SHP77 treated with DMSO at 0.1 percent for 48 hours (cell line): ENCODE measurements around the gene CEMIP.

ENCODE experiments used
- DNase-seq: peaks from one replicate; lab custom pipeline; 2025; lab: John Stamatoyannopoulos, UW

CEMIP gene

DNA sequence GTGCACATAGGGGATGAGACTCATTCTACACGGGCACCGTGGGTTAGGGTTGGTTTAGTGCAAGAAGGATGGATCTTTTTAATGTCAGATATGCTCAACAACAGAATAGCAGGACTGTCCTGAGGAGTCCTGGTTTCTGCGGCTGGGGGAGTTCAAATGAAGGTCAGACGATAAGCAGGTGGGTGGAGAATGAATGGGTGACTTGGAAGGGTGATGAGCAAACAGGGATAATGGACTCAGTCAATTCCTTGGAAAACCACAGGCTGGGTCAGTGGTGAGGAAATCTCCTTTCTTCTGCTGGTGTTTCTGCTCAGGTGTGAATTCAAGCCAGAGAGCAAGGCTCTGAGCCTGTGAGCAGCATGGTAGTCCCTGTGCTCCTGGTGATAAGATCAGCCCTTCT is 150.5 kb downstream of the CEMIP start:
- no peak for DNase-seq

DNA sequence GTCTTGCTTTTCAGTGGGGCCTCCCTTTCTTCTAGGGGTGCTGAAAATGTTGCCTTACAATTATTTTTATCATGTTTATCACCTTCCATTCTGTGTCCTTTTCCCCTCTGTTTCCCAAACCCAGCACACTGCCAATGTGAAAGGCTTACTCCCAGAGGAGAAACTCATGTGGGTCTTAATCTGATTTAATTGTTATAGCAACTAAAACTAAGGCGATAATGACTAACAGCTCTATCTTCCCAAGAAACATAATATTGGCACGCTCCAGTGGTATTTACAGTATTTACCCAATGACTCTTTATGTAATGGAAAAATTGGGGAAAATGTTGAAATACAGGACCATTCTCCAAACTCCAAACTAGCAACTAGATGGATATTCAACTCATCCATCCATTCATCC is 152.0 kb downstream of the CEMIP start:
- DNase-seq = no peak

DNA sequence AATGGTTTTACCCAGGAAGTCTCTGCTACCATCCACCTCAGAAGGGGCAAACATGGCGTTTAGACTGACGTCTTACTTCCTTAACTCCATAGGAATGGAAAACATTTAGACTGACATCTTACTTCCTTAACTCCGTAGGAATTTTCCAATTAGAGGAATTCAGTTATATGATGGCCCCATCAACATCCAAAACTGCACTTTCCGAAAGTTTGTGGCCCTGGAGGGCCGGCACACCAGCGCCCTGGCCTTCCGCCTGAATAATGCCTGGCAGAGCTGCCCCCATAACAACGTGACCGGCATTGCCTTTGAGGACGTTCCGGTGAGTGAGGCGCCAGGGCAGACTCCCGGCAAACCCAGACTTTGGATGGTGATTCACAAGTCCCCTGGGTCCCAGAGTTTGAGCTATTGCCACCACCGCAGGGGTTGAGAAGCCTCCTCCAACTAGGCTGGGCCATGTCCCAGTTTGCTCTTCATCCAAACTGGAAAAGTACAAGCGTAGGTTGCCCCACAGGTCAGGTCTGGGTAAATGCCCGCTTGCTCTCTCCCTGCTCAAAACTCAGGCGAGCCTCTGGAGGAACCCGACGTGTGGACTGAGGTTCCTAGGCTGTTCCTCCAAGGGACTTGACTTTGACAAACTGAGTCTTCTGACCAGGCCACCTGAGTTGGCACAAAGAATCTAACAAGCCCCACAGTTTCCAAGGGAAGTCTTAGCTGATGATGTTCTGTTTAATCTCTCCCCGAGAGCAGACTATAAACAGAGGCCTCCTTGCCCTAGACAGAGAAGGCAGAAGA is 152.7 kb downstream of the CEMIP start:
- no peak for DNase-seq

DNA sequence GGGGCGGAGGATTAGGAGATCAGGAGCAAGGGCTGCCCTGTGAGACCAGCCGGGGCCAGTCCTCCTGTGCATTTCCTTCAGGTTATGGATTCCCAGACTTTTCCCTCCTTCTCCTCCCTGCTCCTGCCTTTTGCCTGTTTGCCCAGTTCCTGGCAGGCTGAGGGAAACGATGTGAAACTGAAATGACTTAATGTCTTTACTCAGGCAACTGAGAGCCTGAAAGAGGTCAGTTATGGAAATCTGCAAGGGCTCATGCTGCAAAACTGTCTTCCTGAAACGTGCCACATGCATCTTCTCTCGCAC is 153.3 kb downstream of the CEMIP start:
- no peak for DNase-seq

DNA sequence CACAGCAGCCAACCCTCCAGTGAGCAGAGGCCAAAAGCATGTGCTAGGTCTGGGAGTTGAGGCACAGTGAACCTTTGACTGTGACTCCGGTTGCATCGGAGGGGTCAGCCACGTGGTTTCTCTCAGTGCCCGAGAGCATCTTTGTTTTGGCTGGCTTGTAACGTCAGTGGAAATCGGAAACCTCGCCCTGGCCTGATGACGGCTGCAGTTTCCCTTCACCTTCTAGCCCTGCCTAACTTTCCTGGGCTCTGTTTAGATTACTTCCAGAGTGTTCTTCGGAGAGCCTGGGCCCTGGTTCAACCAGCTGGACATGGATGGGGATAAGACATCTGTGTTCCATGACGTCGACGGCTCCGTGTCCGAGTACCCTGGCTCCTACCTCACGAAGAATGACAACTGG is 153.8 kb downstream of the CEMIP start:
- no peak for DNase-seq

DNA sequence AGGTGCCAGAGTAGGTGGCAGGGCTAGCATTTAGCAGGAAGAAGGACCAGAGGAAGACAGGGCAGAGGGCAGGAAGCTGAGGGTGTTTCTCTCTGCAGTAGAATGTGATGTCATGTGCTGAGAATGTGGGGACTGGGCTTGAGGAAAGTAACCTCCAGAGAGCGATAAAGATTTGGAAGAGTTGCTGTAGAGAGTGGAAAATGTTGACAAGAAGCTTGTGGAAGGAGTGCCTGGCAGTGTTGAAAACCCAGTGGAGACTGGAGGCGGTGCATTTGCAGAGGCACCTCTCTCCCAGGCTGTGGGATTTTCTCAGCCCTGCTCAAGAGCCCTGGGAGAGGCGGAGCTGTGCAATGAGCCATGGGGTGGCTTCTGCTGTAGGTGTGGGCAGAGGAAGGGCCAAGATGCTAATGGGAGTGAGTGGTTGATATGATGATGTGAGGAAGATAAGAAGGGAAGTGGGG is 155.6 kb downstream of the CEMIP start:
- no peak for DNase-seq

DNA sequence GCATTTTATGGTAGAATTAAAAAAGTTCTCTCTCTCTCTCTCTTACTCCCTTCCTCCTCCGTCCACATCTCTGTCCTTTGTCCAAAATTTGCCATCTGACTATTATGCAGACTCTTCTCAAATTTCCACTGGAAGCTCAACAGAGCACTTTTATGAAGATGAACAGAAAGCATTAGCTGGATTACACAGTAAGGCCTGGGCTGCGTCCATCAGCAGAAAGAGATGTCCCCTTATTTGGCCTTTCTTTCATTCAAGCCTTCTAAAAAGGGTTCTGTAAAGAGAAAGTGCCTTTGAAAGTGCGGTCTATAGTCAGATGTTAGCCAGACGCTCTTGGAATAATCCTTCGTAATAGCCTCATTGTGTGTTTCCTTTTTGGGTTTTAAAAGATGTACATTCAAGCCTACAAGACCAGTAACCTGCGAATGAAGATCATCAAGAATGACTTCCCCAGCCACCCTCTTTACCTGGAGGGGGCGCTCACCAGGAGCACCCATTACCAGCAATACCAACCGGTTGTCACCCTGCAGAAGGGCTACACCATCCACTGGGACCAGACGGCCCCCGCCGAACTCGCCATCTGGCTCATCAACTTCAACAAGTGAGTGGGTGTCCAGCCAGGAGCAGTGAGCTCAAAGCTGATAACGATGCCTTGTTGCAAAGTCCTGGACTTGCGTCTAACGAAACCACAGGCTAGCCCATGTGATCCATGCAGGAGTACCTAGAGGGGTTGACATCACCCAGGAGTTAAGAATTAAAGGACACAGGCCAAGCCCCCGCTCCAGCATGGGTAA is 157.3 kb downstream of the CEMIP start:
- DNase-seq = no peak

DNA sequence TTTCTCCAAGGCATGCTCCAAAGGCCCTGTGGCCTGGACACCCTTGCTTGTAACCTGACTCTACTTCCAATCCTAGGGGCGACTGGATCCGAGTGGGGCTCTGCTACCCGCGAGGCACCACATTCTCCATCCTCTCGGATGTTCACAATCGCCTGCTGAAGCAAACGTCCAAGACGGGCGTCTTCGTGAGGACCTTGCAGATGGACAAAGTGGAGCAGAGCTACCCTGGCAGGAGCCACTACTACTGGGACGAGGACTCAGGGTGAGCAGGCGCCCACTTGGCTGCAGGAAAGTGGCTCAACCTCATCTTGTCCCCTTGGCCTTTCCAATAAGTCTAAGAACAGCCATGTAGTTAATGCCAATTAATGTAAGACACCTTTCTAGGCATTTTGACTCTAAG is 158.5 kb downstream of the CEMIP start:
- DNase-seq = no peak

DNA sequence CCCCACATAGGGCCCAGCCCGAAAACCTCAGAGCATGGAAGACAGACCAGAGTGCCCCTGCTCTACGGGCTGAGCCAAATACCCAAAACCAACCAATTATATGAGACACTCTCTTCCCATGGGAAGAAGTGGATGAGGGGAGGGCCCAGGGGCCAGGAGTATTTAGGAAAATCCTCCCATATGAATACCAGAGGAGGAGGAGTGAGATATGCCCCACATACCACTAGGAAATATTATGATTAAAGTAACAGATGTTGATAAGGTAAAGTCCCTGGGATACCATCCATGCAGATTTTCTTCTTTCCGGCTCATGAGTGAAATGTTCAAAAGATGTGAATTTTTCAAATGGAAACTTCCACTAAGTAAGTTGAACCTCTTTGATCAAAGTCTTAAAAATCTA is 160.0 kb downstream of the CEMIP start:
- no peak for DNase-seq

DNA sequence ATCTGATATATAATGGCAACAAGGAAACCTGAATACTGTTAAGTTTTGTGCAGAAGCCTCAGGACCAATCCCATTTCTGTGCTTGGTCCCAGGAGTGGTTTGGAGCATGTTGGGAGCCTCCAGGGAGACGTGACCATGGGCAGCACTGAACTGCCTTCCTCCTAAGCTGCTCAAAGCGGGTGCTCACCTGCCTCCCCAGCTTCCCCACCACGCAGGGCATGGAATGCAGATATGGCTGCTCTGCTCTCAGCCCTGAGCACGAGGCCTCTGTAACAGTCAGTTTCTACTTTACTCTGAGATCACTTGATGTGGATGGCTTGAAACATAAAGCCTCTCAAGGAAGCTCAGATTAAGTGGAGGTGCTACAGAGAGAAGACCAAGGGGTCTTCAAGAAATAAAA is 161.2 kb downstream of the CEMIP start:
- DNase-seq = no peak

DNA sequence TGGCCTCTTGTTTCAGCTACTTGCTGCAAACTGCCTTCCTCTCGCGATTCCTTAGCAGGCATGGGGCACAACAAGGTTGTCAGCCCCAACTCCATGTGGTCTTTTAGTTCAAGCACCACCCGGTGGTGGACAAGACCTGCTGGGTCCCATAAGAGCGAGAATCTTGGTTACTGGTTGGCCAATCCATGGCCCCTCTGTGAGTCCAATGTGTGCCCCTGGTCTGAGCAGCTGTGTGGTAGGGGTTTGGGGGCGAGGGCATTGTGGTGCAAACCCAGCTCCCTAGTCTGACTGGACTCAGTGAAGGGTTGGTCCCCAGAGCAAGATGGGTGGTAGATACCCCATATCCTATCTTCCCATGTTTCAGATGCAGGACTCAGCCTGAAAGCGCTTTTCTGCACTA is 161.7 kb downstream of the CEMIP start:
- DNase-seq = no peak

DNA sequence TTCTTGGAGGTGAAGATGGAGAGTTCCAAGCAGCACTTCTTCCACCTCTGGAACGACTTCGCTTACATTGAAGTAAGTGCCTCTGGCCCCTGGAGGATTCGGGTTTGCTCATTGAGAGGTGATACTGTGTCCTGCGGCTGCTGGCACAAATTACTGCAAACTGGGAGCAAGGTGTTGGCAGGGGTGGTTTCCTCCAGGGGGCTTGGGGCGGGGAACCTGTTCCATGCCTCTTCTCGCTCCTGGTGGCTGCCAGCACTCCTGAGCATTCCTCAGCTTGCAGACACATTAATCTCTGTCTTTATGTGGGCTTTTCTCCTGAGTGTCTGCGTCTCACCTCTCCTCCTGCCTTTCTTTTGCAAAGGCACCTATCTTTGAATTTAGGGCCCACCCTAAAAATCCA is 163.1 kb downstream of the CEMIP start:
- no peak for DNase-seq

DNA sequence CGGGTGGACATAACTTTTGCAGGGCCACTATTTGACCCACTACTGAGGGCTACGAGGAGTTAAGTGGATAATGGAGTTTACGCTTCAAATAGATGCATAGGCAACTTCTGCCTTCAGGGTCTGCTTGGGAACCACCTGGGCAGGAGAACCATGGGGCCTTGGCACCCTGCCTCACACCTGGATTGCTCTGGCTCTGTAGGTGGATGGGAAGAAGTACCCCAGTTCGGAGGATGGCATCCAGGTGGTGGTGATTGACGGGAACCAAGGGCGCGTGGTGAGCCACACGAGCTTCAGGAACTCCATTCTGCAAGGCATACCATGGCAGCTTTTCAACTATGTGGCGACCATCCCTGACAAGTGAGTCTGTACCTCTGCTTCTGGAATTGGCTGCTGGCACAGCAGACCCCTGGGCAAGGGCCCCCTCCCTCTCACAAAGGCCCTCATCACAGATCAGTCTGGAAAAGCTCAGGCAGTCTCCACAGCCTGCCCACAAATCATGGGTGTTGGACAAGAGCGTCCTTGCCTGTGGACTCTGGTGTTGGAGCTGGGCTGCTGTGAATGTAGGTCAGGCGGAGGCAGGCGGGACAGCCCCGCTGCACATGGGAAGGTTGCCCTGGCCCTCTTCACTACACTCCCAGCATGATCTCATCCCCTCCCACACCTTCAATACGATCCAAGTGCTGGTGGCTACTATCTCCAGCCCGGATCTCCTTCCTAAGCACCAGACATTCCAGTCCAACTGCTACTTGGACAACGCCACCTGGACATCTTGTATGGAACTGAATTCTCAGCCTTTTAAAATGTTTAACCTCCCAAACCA is 163.8 kb downstream of the CEMIP start:
- no peak for DNase-seq

DNA sequence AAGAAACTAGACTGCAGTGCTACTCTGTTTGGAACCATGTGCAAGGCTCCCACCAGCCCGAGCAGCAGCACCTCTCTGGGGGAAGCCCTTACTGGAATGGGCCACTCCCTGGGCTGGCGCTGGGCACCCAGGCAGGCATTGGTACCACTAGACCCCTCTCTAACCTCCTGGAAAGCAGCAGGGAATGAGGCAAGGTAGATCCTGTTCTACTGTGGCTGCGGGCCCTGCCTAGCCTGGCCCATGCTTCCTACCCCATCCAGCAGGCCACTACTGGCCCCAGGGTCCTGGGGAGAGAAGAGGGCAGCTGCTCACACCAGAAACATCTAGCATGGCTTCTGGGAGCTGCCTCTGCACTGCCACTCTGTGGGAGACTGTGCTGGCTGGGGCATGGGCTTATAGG is 165.6 kb downstream of the CEMIP start:
- no peak for DNase-seq

DNA sequence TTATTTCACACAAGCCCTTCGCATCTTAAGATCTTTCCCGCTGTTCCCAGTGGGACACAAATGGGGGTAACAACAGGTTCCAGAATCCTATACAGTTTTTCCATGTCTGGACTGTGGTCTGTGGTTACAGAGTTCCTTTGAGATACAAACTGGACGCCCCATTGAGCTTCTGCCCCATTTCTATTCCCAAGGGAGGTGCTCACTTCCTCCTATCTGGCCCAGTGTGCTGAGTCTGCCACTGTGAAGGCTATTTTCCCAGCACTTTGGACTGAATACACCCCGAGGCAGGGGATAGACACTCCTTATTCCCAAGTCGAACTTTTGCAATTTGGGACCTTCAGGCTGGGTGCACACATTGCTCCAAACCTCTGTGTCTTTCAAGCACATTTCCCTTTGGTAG is 166.4 kb downstream of the CEMIP start:
- DNase-seq = no peak

DNA sequence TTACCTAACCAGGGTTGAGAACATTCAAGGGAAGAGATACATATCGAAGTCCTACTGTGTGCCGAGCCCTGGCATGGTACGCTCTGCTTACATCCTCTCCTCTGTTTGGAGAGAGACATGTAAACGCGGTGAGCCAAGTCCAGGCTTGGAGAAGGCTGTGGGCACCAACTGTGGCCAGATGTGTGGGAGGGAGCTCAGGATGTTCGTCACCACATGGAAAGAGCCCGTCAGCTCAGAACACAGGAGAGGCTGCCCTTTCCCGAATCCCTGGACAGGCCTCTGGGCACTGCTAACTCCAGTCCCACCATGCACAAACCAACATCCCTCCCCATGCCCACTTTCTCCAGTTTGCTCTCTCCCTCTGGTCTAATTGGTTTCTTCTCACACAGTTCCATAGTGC is 167.4 kb downstream of the CEMIP start:
- no peak for DNase-seq

DNA sequence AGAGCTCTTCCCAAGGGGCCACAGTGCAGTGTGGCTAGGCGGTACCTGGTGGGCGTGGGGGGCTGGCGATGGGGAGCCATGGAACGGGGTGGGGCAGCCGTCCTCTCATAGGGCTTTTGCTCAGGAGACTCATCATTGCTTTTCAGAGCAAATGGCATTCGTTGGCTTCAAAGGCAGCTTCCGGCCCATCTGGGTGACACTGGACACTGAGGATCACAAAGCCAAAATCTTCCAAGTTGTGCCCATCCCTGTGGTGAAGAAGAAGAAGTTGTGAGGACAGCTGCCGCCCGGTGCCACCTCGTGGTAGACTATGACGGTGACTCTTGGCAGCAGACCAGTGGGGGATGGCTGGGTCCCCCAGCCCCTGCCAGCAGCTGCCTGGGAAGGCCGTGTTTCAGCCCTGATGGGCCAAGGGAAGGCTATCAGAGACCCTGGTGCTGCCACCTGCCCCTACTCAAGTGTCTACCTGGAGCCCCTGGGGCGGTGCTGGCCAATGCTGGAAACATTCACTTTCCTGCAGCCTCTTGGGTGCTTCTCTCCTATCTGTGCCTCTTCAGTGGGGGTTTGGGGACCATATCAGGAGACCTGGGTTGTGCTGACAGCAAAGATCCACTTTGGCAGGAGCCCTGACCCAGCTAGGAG is 169.6 kb downstream of the CEMIP start:
- no peak for DNase-seq

DNA sequence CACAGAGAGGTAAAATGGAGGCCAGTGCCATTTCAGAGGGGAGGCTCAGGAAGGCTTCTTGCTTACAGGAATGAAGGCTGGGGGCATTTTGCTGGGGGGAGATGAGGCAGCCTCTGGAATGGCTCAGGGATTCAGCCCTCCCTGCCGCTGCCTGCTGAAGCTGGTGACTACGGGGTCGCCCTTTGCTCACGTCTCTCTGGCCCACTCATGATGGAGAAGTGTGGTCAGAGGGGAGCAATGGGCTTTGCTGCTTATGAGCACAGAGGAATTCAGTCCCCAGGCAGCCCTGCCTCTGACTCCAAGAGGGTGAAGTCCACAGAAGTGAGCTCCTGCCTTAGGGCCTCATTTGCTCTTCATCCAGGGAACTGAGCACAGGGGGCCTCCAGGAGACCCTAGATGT is 170.6 kb downstream of the CEMIP start:
- no peak for DNase-seq

DNA sequence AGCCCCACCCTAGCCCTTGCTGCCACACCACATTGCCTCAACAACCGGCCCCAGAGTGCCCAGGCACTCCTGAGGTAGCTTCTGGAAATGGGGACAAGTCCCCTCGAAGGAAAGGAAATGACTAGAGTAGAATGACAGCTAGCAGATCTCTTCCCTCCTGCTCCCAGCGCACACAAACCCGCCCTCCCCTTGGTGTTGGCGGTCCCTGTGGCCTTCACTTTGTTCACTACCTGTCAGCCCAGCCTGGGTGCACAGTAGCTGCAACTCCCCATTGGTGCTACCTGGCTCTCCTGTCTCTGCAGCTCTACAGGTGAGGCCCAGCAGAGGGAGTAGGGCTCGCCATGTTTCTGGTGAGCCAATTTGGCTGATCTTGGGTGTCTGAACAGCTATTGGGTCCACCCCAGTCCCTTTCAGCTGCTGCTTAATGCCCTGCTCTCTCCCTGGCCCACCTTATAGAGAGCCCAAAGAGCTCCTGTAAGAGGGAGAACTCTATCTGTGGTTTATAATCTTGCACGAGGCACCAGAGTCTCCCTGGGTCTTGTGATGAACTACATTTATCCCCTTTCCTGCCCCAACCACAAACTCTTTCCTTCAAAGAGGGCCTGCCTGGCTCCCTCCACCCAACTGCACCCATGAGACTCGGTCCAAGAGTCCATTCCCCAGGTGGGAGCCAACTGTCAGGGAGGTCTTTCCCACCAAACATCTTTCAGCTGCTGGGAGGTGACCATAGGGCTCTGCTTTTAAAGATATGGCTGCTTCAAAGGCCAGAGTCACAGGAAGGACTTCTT is 171.3 kb downstream of the CEMIP start:
- no peak for DNase-seq

DNA sequence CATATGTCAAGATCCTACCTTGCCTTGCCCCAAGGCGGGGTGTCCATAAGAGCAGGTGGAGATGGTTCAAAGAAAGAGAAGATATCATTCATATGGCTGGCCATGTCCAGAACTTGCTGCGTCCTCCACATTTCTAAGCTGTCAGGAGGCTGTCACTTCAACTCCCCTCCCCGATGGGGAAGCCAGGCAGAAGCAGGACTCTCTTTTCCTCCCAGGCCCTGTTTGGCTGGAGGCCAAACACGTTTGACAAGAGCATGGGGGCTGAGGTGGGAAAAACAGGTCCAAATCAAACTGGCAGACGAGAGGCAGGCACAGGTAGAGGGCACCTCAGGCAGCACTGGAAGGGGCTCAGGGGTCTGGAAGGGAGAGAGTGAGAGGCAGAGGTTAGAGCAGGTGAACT is 172.8 kb downstream of the CEMIP start:
- DNase-seq = no peak
